D721Med (cell line): ENCODE data around the gene CCNA2.

Source experiments
- DNase-seq: peaks from one replicate; pipeline ENCODE4 v3.0.0; 2011; ENCODE audit warnings: low spot score; ENCODE audit not compliant: insufficient read length
- FAIRE-seq: peaks from 2 replicates; lab custom pipeline; 2011; peaks lifted over from hg19 to GRCh38; lab: Jason Lieb, UNC
- CTCF ChIP-seq: IDR thresholded peaks from 2 replicates; pipeline ENCODE4 v1.5.1; 2012; ENCODE audit warnings: mild to moderate bottlenecking, control low read depth; ENCODE audit not compliant: insufficient read depth; ENCODE audit errors: missing control alignments

Gene CCNA2

GRCh38 chr4:121811122-121811521 is 12.6 kb downstream of the CCNA2 start:
- FAIRE-seq, result no peak
- no peak for TF ChIP-seq CTCF
- no peak for DNase-seq

- TF ChIP-seq CTCF, result no peak
- DNase-seq, result no peak
- no peak for FAIRE-seq
Measured at GRCh38 chr4:121806411-121806810, 17.3 kb downstream of the CCNA2 start.

GRCh38 chr4:121801715-121802075 is 22.0 kb downstream of the CCNA2 start:
- TF ChIP-seq CTCF, result no peak
- DNase-seq (no peak), FAIRE-seq (no peak)

- FAIRE-seq, result no peak
- DNase-seq, result peak; percentile 33
- TF ChIP-seq CTCF, result no peak
Measured at GRCh38 chr4:121800961-121801714, 22.5 kb downstream of the CCNA2 start, which contains the start of gene EXOSC9. Gene EXOSC9, plus strand, starts transcription at chr4:121801323. Its CDS starts 102 bp downstream, at chr4:121801425.

GRCh38 chr4:121800638-121800960 is 23.1 kb downstream of the CCNA2 start:
- peak; percentile 32 for FAIRE-seq
- TF ChIP-seq CTCF, result no peak
- no peak for DNase-seq

- DNase-seq (no peak), FAIRE-seq (no peak)
- no peak for TF ChIP-seq CTCF
Measured at GRCh38 chr4:121799867-121800501, 23.7 kb downstream of the CCNA2 start.
